DND-41 (cell line): ENCODE measurements around the gene GPER1.

Experiments
- ATAC-seq: fragments of 200-7000 bp; cut with Tn5 transposase; 3 replicates; pipeline ENCODE4 v1.9.1; 2021; ENCODE audit warnings: low read depth; ENCODE audit not compliant: insufficient read depth
- DNase-seq: peaks from one replicate; pipeline ENCODE4 v3.0.0-alpha.2; 2020
- H2AFZ ChIP-seq: 2 replicates; pipeline ENCODE4 v1.6.0; 2012; ENCODE audit warnings: low read depth, low read length
- H3K27ac ChIP-seq: 2 replicates; pipeline ENCODE4 v1.5.1; 2012; ENCODE audit warnings: low read length, inconsistent platforms
- H3K27me3 ChIP-seq: fragments of 200-600 bp; sonication (generic); 2 replicates; pipeline ENCODE4 v1.6.0; 2012; ENCODE audit warnings: low read length, mild to moderate bottlenecking, inconsistent platforms; ENCODE audit not compliant: insufficient read depth, poor library complexity
- H3K36me3 ChIP-seq: 2 replicates; pipeline ENCODE4 v1.5.1; 2012; ENCODE audit warnings: low read length, inconsistent platforms; ENCODE audit not compliant: insufficient read depth
- H3K4me1 ChIP-seq: 2 replicates; pipeline ENCODE4 v1.5.1; 2012; ENCODE audit warnings: mild to moderate bottlenecking, low read length; ENCODE audit not compliant: insufficient read depth
- H3K4me2 ChIP-seq: 2 replicates; pipeline ENCODE4 v1.6.0; 2012; ENCODE audit warnings: mild to moderate bottlenecking, moderate library complexity, low read length, inconsistent platforms; ENCODE audit not compliant: insufficient read depth
- H3K4me3 ChIP-seq, 2 experiments: fragments of 200-600 bp in 1 of 2; shearing (Covaris generic) in 1 of 2; 2 replicates each; pipeline ENCODE4 v1.5.1; 2012 to 2016; ENCODE audit warnings: inconsistent platforms in 2 of 2, low read length in 2 of 2, mild to moderate bottlenecking in 2 of 2, low read depth in 1 of 2, moderate library complexity in 1 of 2
- H3K79me2 ChIP-seq: 2 replicates; pipeline ENCODE4 v1.6.0; 2012; ENCODE audit warnings: low read length, inconsistent platforms; ENCODE audit not compliant: insufficient read depth
- H3K9ac ChIP-seq: 2 replicates; pipeline ENCODE4 v1.6.0; 2012; ENCODE audit warnings: low read depth, mild to moderate bottlenecking, inconsistent platforms, low read length, moderate library complexity
- H3K9me3 ChIP-seq: 2 replicates; pipeline ENCODE4 v1.5.1; 2012; ENCODE audit warnings: low read length, moderate library complexity, mild to moderate bottlenecking, inconsistent platforms; ENCODE audit not compliant: insufficient read depth, severe bottlenecking
- H4K20me1 ChIP-seq: 2 replicates; pipeline ENCODE4 v1.6.0; 2012; ENCODE audit warnings: low read length; ENCODE audit not compliant: insufficient read depth
- EZH2 ChIP-seq: IDR thresholded peaks from 3 replicates; pipeline ENCODE4 v1.6.1; 2012; ENCODE audit warnings: borderline replicate concordance, low read depth, mild to moderate bottlenecking, moderate library complexity, low read length, inconsistent platforms; ENCODE audit not compliant: severe bottlenecking
- TF ChIP-seq, protein P1 (sequence below): IDR thresholded peaks from 2 replicates; pipeline ENCODE4 v1.5.1; 2012; ENCODE audit warnings: borderline replicate concordance, low read length, moderate library complexity, mild to moderate bottlenecking; ENCODE audit not compliant: poor library complexity, severe bottlenecking; ENCODE audit errors: extremely low read depth

Gene GPER1

DNA sequence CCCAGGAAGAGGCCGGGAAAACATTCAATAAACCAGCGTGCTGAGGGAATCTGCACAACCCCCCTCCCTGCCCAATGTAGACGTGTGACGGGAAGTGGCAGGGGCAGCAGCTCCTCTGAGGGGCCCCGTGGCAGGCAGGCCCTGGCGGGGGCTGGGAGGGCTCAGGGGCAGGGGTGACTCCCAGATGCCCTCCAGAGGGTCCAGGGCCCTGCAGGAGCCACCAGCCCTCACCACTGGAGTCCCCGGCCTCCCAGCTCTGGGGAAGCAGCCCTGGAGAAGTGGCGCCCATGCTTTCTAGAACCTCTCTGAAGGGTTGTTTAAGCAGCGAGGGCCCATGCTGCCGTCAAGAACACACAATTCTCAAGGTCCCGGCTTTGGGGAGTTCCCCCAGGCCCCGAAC is 8.4 kb upstream of the GPER1 start:
- ATAC-seq (no peak), DNase-seq (no peak)
- Histone ChIP-seq H3K9ac (no peak overlapping the region), H3K4me2 (no peak overlapping the region), H3K79me2 (no peaks in the 10 kb centered on the region), H4K20me1 (peaks cover 51% of the 10 kb centered on the region), H3K27ac (no peak overlapping the region), H2AFZ (no peak overlapping the region), H3K36me3 (no peaks in the 10 kb centered on the region), H3K27me3 (no peaks in the 10 kb centered on the region), H3K9me3 (no peaks in the 10 kb centered on the region), H3K4me3 (no peak overlapping the region), H3K4me1 (no peaks in the 10 kb centered on the region)
- TF ChIP-seq, protein P1, sequence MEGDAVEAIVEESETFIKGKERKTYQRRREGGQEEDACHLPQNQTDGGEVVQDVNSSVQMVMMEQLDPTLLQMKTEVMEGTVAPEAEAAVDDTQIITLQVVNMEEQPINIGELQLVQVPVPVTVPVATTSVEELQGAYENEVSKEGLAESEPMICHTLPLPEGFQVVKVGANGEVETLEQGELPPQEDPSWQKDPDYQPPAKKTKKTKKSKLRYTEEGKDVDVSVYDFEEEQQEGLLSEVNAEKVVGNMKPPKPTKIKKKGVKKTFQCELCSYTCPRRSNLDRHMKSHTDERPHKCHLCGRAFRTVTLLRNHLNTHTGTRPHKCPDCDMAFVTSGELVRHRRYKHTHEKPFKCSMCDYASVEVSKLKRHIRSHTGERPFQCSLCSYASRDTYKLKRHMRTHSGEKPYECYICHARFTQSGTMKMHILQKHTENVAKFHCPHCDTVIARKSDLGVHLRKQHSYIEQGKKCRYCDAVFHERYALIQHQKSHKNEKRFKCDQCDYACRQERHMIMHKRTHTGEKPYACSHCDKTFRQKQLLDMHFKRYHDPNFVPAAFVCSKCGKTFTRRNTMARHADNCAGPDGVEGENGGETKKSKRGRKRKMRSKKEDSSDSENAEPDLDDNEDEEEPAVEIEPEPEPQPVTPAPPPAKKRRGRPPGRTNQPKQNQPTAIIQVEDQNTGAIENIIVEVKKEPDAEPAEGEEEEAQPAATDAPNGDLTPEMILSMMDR, result no peak
- no peak for TF ChIP-seq EZH2

DNA sequence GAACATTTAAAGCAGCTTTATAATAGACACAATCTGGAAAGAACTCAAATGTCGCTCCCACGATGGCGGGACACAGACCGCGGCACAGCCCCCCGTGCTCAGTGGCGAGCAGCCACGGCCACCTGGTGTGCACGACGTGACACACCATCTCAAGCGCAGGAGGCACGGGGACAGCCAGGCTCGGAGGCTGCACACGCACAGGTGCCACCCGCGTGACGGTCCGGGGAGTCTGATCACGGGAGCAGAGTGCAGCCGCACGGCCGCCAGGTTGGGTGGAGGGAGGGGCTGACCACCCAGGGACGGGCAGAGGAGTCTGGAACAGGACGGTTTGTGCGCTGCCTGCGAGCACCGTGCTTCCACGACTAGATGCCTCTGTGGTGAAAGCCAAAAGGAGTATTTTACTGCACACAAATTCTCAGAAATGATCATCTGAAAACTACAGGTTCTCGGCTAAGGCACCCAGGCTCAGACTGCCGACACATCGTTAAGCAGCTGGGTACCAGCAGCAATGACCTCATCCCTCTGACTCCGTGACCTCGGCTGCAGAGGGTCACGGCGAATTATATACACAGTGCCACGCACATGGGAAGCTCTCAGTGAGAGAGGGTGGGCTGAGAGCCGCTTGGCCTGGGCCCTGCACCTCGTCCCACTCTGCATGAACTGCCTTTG is 7.5 kb upstream of the GPER1 start:
- Histone ChIP-seq H3K9me3 (no peaks in the 10 kb centered on the region), H2AFZ (no peak overlapping the region), H3K4me3 (no peak overlapping the region), H4K20me1 (peaks cover 52% of the 10 kb centered on the region), H3K4me1 (no peaks in the 10 kb centered on the region), H3K4me2 (no peak overlapping the region), H3K9ac (no peak overlapping the region), H3K36me3 (no peaks in the 10 kb centered on the region), H3K27me3 (no peaks in the 10 kb centered on the region), H3K27ac (no peak overlapping the region), H3K79me2 (no peaks in the 10 kb centered on the region)
- TF ChIP-seq EZH2, result no peak
- TF ChIP-seq, protein P1, result no peak
- no peak for ATAC-seq
- DNase-seq, result no peak

DNA sequence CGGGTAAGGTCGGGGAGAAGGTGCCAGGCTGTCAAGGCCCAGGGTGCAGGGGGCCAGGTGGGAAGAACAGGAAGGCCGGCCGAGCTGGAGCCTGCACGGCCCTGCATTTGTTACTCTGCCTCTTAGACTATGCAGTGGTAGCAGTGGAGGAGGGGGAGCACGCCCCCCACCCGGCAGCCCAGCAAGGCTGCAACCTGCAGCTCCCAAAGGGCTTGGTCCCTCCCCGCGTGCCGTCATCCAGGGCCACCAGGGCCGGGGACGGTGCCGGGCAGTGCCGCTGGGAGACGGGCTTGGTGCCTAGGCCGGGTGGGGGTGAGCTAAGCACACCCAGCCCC is 7.0 kb upstream of the GPER1 start:
- Histone ChIP-seq H3K27me3 (no peaks in the 10 kb centered on the region), H3K4me2 (no peak overlapping the region), H4K20me1 (peaks cover 52% of the 10 kb centered on the region), H3K9me3 (no peaks in the 10 kb centered on the region), H3K4me3 (no peak overlapping the region), H3K4me1 (no peaks in the 10 kb centered on the region), H3K9ac (no peak overlapping the region), H3K36me3 (no peaks in the 10 kb centered on the region), H2AFZ (no peak overlapping the region), H3K79me2 (no peaks in the 10 kb centered on the region), H3K27ac (no peak overlapping the region)
- TF ChIP-seq EZH2, result no peak
- TF ChIP-seq, protein P1, result no peak
- no peak for ATAC-seq
- no peak for DNase-seq
